ENCODE results near the gene ARFGEF3.
"Not testable (repeated sequence)": the region's sequence is repeated elsewhere in the genome, so short reads cannot be mapped to it uniquely, and the experiment has no call there.

Gene ARFGEF3

GRCh38 chr6:138206862-138207261 lies 45.1 kb downstream of the ARFGEF3 start:
- DNase-seq (ENCODE audit: extremely low read depth in 1 of 2, low read depth in 1 of 2), result no peak

DNA sequence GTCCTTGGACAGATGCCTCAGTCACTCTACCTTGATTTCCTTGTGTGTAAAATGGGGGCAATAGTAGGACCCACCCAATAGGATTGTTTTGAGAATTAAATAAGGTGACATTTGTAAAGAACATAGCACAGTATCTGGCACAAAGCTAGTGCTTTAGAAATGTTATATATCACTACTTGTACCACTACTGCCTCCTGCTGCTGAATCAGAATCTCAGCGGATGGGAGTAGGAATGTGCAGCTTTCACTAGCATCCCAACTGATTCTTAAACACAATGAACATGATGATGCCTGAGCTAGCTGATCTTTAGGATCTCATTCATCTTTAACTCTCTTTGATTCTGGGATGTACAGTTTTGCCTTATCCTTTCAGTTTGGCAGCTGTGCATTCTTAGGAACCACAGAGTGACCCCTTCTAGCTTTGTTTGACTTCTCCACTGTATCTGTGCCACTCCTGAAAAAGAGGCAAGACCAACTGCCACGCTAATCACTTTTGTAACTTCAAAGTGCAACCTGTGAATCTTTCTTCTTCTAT lies 49.4 kb downstream of the ARFGEF3 start:
- no peak for DNase-seq (ENCODE audit: extremely low read depth in 1 of 2, low read depth in 1 of 2)

DNA sequence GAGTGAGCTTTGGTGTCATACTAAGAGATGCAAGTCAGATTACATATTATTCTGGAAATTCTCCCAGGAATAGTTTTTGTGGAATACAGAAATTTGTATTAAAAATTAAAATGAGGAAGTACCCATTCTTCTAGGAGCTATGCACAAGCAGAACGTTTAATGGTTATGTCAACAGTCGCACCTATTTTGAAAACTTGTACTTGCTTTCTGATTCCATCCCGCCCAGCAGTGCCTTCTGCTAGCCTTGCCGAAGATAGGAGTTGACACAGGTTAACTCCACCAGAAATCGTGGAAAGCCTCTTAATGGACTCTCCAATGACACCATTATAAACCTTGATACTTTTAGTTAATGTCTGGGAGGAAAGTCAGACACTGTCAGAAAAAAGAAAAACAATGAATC lies 49.9 kb downstream of the ARFGEF3 start:
- DNase-seq (ENCODE audit: extremely low read depth in 1 of 2, low read depth in 1 of 2), result no peak

- not testable (repeated sequence) for DNase-seq (ENCODE audit: extremely low read depth in 1 of 2, low read depth in 1 of 2)
These were observed 50.8 kb downstream of the ARFGEF3 start for GRCh38 chr6:138212530-138212929.

GRCh38 chr6:138215093-138215782 lies 53.5 kb downstream of the ARFGEF3 start:
- DNase-seq (ENCODE audit: extremely low read depth in 1 of 2, low read depth in 1 of 2), result no peak

GRCh38 chr6:138218449-138218848 lies 56.7 kb downstream of the ARFGEF3 start, which contains the start of gene PBOV1:
TSS of gene PBOV1 (minus strand) at chr6:138218491. CDS start at chr6:138218395, 96 bp downstream.
- no peak for DNase-seq (ENCODE audit: extremely low read depth in 1 of 2, low read depth in 1 of 2)

- no peak for DNase-seq (ENCODE audit: extremely low read depth in 1 of 2, low read depth in 1 of 2)
These were observed 57.7 kb downstream of the ARFGEF3 start for GRCh38 chr6:138219398-138219797.

- no peak for DNase-seq (ENCODE audit: extremely low read depth in 1 of 2, low read depth in 1 of 2)
These were observed 58.2 kb downstream of the ARFGEF3 start for GRCh38 chr6:138219901-138220300.

GRCh38 chr6:138222901-138223546 lies 61.3 kb downstream of the ARFGEF3 start:
- no peak for DNase-seq (ENCODE audit: extremely low read depth in 1 of 2, low read depth in 1 of 2)

- DNase-seq (ENCODE audit: extremely low read depth in 1 of 2, low read depth in 1 of 2), result no peak
These were observed 64.2 kb downstream of the ARFGEF3 start for GRCh38 chr6:138225953-138226352.

DNA sequence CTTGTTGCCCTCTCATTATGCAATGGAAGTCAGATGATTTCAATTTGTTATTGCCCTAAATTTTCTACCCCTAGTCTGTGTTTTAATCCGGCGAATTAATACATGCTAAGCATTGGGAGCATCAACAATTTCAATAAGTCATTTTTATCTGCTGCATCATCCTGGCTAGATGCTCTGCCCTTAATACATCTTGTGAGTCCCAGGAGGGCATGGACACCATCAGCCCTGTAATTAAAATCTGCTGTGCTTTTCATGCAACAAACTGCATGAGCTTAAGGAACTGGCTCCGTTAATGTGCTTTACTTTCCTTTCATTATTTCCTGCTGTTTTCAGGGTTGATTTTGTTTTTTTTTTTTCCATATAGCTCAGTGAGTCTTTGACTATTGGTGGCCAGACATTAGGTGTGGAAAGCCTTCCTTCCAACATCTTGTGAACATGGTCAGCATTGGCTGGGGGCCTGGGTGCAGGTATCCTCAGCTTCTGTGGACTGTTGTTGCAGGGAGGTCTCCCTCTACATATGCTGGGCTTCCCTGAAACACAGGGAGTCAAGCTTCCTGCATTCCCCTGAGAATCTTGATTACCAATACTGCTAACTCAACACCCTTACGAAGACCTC lies 65.1 kb downstream of the ARFGEF3 start:
- DNase-seq (ENCODE audit: extremely low read depth in 1 of 2, low read depth in 1 of 2), result no peak

DNA sequence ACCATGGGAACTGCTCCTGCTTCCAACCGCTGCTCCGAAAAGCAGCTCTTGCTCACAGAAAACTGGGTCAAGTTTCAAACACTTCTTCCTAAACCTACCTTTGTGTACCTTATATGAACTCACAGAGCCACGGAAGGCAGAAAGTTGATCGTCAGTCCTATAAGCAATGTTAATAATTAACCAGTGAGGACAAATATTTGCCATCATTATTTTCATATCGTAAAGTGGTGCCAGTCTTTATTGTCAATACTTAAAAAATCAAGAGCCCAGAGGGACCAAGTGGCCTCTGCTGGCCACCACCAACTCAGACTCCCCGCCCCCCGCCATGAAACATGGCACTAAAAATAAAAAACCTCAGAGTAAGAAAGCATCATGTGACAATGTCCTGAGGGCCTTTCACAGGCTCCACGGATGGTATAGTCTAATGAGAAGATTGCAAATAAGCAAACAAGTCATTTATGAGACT lies 65.6 kb downstream of the ARFGEF3 start:
- no peak for DNase-seq (ENCODE audit: extremely low read depth in 1 of 2, low read depth in 1 of 2)

- no peak for DNase-seq (ENCODE audit: extremely low read depth in 1 of 2, low read depth in 1 of 2)
These were observed 67.3 kb downstream of the ARFGEF3 start for GRCh38 chr6:138229072-138229471.

DNA sequence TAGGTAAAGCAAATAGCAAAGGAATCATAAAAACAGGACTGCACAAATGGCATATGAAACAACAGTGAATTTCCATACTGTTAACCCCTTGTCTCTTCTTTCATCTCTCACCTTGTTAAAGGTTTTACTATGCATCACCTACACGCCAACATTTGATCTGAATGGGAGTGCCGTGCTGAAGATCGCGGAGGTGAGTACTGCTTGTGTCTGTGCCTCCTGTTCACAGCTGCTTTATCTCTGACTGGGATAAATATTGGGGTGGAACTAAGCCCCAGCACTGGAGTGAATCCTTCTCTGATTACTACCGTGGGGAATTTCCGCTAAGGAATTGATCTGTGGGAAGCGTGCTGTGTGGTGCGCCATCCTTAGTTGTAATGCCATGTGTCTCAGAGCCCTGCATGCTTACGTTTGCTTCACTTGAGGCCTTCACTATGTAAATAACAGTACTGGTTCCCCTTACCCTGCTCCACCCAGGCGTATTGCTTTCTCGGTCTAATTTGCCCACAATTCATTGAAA lies 68.0 kb downstream of the ARFGEF3 start:
- DNase-seq (ENCODE audit: extremely low read depth in 1 of 2, low read depth in 1 of 2), result no peak

DNA sequence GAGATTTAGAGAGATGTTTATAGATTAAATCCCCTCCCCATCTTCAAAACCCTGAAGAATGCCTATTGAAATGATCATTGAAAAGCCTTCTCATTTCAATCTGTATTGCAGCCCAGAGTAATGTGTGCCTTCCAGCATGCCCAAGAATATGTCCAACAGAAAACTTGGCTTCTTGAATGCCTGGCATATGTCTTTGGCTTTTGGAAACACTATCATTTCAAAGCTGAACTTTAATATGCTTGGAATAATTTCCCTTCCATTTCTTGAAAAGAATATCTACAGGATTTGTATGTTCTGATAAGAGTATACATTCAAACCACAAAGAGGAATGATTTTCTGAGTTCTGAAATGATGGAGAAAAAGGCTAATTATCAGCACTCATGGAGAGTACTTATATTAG lies 68.5 kb downstream of the ARFGEF3 start:
- DNase-seq (ENCODE audit: extremely low read depth in 1 of 2, low read depth in 1 of 2), result no peak

GRCh38 chr6:138230759-138231380 lies 69.1 kb downstream of the ARFGEF3 start:
- no peak for DNase-seq (ENCODE audit: extremely low read depth in 1 of 2, low read depth in 1 of 2)

DNA sequence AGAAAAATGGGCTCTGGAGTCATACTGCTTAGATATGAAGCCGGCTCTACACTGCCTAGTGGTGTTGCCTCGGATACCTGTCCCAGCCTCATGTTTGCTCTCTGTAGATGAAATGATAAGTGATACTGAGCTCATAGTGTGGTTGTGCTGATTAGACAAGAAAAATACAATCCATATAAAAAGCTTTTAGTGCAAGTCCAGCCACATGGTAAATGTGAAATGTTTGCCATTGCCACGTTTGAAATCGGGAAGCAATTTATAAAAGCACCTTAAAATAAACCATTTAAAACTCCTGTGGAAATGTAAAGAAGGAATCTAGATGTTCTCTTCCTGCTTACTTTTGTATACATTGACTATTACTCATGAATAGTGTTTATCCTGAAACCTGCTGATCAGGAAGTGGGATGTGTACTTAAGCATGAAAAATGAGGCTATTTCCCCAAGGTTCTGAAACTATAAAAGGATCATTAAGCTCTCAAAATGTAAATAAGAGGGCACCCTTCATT lies 69.7 kb downstream of the ARFGEF3 start:
- DNase-seq (ENCODE audit: extremely low read depth in 1 of 2, low read depth in 1 of 2), result no peak

DNA sequence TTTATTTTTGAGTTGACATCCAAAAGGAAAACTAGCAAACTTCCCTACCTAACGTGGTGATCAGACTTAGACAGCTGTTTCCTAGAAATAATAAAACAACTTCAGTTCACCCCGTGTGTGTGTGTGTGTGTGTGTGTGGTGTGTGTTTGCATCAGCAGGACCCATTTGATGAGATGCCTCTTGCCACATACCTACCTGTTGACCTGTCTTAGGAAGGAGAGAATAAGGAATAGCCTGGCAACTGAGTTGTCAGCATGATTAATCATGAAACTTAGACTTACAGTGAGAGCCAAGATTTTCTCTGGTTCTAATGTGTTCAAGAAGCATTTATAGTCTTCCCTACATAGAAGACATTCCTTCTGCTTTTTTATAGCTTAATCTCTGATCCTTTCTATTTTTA lies 72.6 kb downstream of the ARFGEF3 start:
- no peak for DNase-seq (ENCODE audit: extremely low read depth in 1 of 2, low read depth in 1 of 2)

DNA sequence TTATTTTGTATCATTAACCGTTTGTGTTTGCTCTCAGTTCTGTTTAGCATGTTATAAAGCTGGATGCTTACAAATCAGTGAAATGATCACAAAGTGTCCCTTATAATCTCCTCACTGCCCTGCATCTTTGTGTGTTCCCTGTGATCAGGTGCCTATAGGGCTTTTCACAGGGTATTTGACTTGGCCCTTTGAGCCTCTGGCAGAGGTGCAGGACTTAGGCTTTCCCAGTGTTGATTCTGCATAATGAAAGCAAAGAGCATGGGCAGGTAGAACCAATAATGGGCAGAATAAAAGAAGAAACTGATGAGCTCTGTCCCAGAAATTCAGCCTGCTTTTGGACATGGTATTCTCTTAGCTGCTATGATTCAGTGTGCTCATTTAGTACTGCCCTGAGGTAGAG lies 73.5 kb downstream of the ARFGEF3 start:
- DNase-seq (ENCODE audit: extremely low read depth in 1 of 2, low read depth in 1 of 2), result no peak

DNA sequence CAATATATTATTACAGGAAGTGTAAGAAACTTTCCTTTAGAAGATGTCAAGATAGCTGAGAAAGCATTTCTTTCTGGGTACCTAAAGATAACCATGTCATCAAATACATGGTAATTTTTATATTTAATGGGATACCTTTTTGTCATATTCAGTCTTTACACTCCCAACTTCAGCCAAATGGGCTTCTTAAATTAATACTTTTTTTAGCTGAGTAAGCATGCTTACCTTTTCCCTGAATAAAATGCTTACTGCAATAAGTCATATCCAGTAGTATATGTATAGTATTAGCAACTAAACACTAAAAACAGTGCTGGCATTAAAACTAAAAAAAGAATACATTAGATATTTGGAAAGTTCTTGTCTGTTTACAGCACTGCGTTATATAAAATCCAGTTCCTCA lies 74.0 kb downstream of the ARFGEF3 start:
- no peak for DNase-seq (ENCODE audit: extremely low read depth in 1 of 2, low read depth in 1 of 2)

GRCh38 chr6:138237463-138237862 lies 75.7 kb downstream of the ARFGEF3 start:
- no peak for DNase-seq (ENCODE audit: extremely low read depth in 1 of 2, low read depth in 1 of 2)

All from stimulated activated CD8-positive, alpha-beta memory T cell treated with anti-CD3 and anti-CD28 coated beads, Interleukin-7, amount 100 ng/mL, for 48 hours (primary cell).